HG03135 (cell line): ENCODE results near the gene TTBK2.
"Not testable (repeated sequence)": the region's sequence is repeated elsewhere in the genome, so short reads cannot be mapped to it uniquely, and the experiment has no call there.

Experiments used
- ATAC-seq: cut with Tn5 transposase; IDR thresholded peaks from one replicate; pipeline ENCODE4 v1.9.1; 2021; ENCODE audit warnings: mild to moderate bottlenecking, moderate library complexity; ENCODE audit not compliant: unreplicated experiment

The TTBK2 gene

DNA sequence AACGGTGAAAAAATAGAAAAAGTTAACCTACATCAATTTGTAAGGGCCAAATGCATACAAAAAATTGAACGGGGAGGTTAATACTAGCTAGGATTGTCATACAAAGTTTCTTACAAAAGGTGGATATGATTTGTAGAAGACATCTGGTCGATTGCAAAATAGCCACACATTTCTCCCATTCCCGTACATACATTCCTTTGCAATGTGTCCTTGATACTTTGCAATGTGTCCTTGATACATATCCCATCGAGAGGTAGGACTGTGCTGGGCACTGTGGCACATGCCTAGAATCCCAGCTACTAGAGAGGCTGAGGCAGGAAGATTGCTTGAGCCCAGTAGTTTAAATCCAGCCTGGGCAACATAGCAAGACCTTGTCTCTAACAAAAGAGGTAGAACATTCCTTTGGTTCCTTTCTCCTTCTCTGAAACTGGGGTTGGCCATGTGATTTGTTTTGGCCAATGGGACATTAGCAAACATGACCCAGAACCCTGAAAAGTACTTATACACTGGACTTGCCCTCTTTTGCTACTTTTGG is 9.5 kb downstream of the TTBK2 start:
- no peak for ATAC-seq

DNA sequence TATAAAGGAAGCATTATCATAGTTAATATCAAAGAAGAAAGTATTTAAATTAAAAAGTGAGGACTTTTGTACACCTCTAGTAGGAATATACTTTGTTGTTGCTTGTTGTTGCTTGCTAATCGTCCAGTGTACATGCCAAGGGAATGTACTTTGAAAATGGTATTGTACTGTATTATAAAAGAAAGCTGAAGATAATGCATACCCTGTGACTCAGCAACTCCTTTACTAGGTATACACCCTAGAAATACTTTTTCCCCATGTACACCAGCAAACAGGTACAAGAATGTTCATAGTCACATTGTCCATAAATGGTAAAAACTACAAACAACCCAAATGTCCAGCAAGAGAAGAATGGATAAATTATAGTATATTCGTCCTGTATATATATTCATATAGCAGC is 12.0 kb downstream of the TTBK2 start:
- no peak for ATAC-seq

DNA sequence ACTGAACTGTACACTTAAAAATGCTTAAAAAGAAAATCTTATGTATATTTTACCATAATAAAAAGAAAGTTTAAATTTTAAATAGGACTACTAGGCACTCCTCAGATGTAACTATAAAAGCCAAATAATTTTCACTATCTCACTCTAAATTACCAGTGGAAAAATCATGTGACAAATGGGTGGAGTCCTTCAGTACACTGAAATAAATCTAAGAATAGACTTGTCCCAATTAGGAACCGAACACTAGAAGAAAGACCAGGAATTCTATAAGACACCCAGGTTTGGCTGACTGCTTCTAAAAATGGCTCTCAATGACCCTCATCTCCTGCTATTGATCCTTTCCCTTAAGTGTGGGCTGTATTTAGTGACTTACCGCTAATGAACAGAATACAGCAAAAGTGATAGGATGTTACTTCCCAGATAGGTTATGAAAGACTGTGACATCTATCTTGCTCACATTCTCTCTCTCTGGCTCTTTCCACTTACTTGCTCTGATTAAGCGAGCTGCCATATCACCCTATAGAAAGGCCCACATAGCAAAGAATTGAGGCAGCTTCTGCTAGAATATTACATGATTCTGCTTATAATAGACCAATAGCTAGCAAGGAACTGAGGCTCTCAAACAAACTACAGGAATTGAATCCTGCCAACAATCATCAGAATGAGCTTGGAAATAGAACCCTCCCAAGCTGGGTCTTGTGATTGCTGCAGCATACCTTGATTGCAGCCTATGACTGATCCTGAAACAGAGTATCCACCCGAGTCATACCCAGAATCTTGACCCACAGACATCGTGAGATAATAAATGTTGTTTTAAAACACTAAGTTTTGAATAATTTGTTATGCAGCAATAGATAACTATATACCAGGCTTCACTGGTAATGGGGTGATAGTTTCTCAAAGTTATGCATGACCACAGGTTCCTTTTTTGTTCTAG is 16.9 kb downstream of the TTBK2 start:
- ATAC-seq, result no peak

DNA sequence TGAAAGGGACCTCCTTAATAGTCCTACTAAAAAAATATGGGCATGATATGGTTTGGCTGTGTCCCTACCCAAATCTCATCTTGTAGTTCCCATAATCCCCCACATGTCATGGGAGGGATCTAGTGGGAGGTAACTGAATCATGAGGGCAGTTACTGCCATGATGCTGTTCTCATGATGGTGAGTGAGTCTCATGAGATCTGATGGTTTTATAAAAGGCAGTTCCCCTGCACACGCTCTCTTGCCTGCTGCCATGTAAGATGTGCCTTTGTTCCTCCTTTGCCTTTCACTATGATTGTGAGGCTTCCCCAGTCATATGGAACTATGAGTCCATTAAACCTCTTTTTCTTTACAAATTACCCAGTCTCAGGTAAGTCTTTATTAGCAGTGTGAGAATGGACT is 26.7 kb downstream of the TTBK2 start:
- ATAC-seq, result not testable (repeated sequence)

DNA sequence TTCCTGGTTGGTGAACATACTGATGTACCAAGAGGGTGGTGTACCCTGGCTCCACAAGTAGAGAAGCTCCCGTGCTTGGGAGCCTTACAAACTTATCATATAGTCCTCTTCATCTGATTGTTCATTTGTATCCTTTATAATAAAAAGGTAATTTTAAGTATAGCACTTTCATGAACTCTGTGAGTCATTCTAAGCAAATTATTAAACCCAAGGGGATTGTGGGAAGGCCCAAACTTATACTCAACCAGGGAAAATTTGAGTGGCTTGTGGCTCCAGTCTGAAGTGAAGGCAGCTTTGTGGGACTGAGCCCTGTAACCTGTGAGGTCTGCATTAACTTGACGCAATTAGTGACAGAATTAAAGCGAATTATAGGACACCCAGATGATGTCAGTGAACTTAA is 29.0 kb downstream of the TTBK2 start:
- ATAC-seq, result no peak

DNA sequence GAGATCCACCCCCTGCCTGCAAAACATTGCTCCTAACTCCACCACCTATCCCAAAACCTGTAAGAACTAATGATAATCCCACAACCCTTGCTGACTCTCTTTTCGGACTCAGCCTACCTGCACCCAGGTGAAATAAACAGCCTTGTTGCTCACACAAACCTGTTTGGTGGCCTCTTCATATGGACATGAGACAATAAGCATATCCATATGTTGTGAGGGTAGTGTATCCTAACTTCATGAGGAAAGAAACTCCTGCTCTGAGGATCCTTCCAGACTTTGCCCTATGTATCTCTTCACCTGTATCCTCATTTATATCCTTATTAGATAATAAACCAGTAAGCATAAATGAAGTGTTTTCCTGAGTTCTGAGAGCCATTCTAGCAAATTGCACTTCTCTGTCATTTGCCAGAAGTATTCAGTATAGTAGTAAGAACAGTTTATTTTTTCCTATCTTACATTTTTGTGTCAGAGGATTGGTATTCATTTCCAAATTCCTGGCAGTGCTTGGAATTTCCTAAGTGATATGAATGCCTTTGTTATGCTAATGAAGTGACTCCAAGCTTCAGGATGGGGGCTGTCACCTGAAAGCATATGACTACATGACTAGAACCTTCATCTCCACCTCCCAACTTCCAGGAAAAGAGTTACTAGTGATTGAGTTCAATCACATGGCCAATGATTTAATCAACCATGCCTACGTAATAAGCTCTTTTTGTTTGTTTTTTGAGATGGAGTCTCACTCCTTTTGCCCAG is 30.2 kb downstream of the TTBK2 start:
- no peak for ATAC-seq

DNA sequence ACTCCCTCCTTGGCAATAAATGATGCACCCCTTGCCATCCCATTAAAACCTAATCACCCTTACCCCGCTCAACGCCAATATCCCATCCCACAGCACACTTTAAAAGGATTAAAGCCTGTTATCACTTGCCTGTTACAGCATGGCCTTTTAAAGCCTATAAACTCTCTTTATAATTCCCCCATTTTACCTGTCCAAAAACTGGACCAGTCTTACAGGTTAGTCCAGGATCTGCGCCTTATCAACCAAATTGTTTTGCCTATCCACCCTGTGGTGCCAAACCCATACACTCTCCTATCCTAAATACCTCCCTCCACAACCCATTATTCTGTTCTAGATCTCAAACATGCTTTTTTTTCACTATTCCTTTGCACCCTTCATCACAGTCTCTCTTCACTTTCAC is 33.2 kb downstream of the TTBK2 start:
- not testable (repeated sequence) for ATAC-seq

DNA sequence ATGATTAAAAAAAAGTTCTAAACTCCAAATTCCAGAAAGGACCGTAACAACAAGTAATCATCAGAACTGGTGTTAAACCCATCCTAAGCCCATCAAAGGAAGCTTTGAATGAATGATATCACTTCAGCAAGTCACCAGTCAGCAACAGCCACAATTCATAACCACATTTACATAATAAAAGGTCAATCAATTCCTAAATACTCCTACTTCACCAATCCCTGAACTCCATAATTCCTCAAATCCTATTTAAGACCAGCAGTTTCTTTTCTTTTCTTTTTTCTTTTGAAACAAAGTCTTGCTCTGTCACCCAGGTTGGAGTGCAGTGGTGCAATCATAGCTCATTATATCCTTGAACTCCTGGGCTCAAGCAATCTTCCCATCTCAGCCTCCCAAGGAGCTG is 40.5 kb downstream of the TTBK2 start:
- no peak for ATAC-seq

DNA sequence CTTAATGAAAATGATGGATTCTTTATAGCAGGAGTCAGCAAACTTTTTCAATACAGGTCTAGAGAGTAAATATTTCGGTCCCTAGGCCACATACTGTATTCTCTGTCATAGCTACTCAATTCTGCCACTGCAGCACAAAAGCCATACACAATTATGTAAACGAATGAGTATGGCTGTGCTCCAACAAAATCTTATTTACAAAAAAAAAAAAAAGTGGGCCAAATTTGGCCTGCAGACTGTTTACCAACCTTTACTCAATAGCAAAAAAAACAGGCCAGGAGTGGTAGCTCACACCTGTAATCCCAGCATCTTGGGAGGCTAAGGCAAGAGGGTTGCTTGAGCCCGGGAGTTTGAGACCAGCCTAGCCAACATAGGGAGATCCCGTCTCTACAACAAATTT is 41.1 kb downstream of the TTBK2 start:
- no peak for ATAC-seq

DNA sequence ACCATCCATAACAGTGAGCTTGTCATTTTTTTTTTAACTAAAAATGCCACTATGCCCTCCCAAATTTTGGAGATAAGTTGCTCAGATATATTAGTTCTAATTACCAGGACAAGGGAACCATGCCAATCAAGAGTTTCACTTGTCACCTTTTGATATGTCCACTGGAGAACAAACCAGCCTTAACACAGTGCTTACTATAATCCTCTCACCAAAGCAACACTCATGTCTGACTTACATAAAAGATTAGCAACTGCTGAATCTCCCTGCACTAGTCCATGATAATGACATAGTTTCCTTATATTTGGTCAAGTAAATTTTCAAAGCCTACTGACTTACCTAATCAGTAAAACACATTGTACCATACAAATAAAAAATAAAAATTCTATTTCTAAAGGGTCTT is 44.4 kb downstream of the TTBK2 start:
- no peak for ATAC-seq

DNA sequence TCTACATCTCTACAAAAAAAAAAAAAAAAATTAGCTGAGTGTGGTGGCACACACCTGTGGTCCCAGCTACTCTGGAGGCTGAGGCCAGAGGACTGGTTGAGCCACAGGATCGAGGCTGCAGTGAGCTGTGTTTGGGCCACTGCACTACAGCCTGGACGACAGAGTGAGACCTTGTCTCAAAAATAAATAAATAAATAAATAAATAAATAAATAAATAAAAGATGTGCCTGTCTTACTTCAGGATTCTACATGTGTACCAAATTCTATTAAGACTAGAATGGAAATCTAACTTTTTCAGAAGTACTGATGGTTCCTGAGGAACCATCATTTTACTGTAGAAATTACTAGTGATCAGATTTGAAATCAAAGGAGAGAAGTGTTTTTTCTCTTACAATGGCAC is 51.9 kb downstream of the TTBK2 start:
- ATAC-seq, result no peak

DNA sequence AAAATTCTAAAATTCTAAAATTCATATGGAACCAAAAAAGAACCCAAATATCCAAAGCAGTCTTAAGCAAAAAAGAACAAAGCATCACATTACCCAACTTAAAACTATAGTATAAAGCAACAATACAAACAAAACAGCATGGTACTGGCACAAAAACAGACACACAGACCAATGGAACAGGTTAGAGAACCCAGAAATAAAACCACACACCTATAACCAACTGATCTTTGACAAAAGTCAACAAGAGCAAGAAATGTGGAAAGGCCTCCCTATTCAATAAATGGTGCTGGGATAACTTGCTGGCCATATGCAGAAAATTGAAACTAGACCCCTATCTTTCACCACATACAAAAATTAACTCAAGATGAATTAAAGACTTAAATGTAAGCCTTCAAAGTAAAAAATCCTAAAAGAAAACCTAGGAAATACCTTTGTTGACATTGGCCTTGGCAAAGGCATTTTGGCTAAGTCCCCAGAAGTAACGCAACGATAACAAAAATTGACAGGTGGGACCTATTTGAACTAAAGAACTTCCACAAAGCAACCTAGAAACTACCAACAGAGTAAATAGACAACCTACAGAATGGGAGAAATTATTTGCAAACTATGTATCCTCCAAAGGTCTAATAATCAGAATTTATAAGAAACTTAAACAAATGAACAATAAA is 56.9 kb downstream of the TTBK2 start:
- ATAC-seq, result no peak

DNA sequence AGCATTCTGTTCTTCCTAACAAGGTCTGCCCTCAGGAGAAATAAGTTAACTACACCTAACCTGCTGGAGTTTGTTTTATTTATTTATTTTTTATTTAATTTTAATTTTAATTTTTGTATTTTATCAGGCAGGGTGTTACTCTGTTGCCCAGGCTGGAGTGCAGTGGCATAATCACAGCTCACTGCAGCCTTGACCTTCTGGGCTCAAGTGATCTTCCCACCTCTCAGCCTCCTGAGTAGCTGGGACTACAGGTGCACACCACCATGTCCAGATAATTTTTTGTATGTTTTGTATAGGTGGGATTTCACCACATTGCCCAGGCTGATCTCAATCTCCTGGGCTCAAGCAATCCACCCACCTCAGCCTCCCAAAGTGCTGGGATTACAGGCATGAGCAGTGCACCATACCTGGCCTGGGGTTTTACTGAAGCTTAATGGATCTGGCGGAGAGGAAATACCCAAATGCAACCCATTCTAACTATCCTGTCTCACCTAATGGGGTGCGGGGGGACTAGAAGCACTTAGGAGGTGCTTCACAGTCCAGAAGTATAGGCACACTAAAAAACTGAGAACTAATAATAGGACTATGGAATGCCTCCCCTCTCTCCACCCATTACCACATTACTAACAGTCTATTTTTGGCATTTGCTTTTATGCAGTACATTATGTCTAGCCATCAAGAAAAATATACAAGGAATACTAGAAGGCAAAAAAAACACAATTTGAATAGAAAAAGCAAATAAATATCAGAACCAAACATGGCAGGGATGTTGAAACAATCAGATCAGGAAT is 61.4 kb downstream of the TTBK2 start:
- no peak for ATAC-seq

DNA sequence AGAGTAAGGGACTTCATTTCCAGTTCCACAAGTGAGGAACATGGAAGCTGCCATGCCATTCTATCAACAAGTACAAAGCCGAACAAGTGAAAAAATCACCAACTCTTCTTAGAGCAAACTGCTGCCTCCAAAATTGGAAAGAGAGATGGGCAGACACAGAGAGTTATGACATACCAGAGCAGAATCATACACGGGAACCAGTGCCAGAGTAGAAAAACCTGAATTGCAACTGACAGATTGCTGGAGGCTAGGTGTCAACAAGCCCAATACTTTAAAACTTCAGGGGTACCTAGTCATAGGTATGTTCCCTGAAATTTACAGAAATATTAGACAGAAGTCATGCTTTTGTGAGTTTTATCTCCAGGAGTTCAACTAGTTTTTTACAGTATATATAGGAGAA is 62.0 kb downstream of the TTBK2 start:
- ATAC-seq, result no peak

DNA sequence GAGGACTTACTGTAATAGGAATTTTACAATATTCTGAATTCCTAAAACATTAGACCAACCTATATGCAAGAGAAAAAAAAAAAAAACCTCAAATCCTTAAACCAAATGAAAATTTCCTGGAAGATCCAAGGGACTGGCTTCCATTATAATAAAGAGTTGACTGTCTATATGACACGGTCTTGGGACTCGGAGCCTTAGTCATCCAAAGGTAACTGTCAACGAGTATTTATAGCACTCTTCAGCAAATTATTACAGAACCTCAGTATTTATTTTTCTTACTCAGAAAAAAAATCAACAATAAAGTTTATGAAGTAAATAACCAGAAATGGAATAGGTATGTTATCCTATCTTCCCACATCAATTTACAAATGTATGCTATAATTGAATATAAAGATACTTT is 66.0 kb downstream of the TTBK2 start:
- no peak for ATAC-seq

DNA sequence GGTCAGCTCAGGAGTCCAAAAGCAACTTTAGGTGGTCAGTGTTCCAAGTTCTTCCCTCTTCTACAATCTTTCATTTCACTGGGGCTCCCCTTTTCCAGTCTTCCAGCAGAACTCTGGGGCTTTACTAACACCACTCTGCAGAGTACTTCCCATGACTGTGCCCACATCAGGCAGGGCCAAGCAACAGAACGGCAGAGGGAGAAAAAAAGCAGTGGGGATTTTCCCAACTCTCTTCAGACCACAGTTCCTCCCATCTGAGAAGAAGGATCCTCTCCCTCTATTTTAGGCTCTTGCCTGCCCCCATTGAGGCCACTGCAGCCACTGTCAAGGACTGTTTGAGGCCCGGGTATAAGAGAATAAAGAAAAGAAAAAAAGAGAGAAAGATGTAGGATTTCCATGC is 70.7 kb downstream of the TTBK2 start:
- no peak for ATAC-seq

DNA sequence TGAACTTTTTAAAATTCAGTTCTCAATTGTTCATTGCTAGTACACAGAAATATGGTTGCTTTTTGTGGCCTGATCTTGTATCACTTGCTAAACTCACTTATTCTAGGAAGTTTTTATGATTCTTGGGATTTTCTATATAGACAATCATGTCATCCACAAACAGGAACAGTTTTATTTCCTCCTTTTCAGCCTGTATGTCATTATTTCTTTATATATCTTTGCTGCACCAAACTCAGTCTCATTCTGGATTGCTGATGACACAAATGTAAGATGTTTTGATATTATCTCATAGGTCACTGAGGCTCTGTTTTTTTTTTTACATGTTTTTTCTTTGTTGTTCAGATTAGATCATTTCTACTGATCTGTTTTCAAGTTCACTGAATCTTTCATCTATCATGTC is 71.7 kb downstream of the TTBK2 start:
- ATAC-seq, result no peak

DNA sequence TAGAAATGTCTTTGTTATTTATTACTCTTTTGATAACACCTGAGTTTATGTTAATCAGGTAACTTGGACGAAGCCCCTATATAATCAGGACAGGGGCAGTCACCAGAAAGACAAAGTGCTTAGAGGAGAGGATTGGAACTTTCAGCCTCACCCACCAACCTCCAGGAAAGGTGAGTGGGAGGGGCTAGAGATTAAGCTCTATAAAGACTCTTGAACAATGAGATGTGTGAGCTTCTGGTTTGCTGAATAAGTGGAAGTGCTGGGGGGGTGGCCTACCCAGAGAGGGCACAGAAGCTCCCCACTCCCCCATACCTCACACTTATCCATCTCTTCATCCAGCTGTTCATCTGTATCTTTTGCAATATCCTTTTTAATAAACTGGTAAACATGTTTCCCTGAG is 73.9 kb downstream of the TTBK2 start:
- no peak for ATAC-seq

DNA sequence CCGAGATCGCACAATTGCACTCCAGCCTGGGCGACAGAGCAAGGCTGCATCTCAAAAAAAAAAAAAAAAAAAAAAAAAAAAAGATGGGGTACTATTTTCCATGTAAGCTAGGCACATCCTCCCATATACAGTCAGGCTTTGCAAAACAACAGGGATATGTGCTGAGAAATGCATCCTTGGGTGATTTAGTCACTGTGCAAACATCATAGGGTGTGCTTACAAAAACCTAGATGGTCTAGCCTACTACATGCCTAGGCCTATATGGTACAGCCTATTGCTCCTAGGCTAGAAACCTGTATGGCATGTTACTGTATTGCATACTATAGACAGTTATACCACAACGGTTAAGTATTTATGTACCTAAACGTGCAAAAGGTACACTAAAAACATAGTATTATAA is 75.0 kb downstream of the TTBK2 start:
- no peak for ATAC-seq

DNA sequence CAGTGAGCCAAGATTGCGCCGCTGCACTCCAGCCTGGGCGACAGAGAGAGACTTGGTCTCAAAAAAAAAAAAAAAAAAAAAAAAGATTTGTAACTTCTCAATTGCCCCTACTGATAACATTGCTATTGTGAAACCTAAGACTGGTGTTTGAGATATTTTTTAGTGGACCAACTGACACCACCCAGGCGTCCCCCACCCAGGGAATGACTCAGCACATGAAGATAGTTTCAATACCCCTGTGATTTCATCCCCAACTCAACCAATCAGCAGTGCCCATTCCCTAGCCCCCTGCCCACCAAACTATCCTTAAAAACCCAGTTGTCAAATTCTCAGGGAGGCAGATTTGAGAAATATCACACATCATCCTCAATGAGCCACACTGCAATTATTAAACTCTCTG is 76.9 kb downstream of the TTBK2 start:
- ATAC-seq, result no peak

DNA sequence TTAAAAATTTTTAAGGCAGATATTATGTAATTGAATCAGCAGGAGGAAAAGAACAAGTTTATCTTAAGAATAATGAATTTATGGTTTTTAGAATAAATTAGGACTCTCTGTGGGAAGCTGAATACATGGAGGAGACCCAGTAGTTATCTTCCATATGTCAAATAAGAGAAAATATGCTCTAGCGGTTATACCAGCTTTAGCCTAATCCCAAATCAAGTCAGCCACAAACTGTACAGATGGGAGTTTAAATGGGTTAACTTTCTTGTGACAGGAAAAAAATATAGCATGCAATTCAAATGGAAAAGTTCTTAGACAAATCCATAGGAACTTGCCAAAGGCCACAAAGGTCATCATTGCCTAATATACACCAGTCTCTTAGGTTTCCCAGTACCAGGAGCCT is 84.3 kb downstream of the TTBK2 start:
- ATAC-seq, result no peak
